KOPT-K1 (cell line): ENCODE results near the gene FOSB.

Source experiments
- H3K27ac ChIP-seq: fragments of 200-600 bp; sonication (generic); 2 replicates; pipeline ENCODE4 v1.5.1; 2016; ENCODE audit warnings: antibody characterized with exemption, mild to moderate bottlenecking, low read depth, low read length; ENCODE audit not compliant: poor library complexity, severe bottlenecking
- H3K36me3 ChIP-seq: fragments of 200-600 bp; sonication (generic); 2 replicates; pipeline ENCODE4 v1.5.1; 2017; ENCODE audit warnings: antibody characterized with exemption, mild to moderate bottlenecking, low read length, moderate library complexity; ENCODE audit not compliant: insufficient read depth
- H3K9me3 ChIP-seq: fragments of 200-600 bp; sonication (generic); 2 replicates; pipeline ENCODE4 v1.5.1; 2017; ENCODE audit warnings: antibody characterized with exemption, low read length, mild to moderate bottlenecking; ENCODE audit not compliant: insufficient read depth, poor library complexity, severe bottlenecking

Gene FOSB

DNA sequence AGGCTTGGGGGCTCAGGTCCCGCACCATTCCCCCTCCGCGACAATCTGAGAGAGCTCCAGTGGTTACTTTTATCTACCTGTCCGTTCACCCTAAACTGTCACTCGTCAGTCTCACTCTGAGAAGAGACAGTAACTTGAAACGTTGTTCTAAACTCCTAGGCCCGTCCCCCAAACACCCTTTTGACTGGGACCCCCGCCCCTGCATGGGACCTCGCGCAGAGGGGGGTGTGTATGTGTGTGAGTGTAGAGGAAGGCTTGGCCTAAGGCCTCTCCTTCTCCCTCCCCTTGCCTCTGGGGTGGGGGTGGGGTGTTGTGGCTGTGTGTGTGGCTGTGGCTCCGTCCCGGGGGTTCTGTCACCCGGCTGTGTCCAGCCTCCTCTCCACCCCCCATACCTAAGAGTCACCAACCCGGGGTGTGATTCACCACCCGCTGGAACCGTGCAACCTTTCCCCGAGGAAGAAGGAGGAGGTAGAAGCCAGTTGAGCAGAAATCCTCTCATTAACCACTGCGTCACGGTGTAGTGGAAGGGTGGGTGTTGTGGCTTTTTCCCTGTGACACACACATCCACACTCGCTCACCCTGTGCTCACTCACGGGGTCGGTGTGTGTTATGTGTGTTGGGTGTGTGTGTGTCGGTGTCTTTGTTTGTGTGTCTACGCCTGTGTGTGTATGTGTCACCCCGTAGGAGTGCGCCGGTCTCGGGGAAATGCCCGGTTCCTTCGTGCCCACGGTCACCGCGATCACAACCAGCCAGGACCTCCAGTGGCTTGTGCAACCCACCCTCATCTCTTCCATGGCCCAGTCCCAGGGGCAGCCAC is 2.4 kb downstream of the FOSB start:
- Histone ChIP-seq H3K9me3 (no peaks in the 10 kb centered on the region), H3K27ac (peak overlapping the region; percentile 22), H3K36me3 (no peaks in the 10 kb centered on the region)

DNA sequence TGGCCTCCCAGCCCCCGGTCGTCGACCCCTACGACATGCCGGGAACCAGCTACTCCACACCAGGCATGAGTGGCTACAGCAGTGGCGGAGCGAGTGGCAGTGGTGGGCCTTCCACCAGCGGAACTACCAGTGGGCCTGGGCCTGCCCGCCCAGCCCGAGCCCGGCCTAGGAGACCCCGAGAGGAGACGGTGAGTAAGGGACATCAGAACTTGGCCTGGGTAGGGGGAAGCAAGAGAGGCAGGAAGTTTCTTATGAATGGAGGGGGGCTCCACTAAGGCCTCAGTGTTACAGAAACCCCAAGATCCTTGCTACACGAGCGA is 2.9 kb downstream of the FOSB start:
- no peak overlapping the region for H3K27ac ChIP-seq
- no peaks in the 10 kb centered on the region for H3K36me3 ChIP-seq
- H3K9me3 ChIP-seq = no peaks in the 10 kb centered on the region

- H3K27ac ChIP-seq = no peak overlapping the region
- H3K36me3 ChIP-seq = no peaks in the 10 kb centered on the region
- H3K9me3 ChIP-seq = no peaks in the 10 kb centered on the region
Observed at GRCh38 chr19:45471111-45471930, 3.5 kb downstream of the FOSB start.

DNA sequence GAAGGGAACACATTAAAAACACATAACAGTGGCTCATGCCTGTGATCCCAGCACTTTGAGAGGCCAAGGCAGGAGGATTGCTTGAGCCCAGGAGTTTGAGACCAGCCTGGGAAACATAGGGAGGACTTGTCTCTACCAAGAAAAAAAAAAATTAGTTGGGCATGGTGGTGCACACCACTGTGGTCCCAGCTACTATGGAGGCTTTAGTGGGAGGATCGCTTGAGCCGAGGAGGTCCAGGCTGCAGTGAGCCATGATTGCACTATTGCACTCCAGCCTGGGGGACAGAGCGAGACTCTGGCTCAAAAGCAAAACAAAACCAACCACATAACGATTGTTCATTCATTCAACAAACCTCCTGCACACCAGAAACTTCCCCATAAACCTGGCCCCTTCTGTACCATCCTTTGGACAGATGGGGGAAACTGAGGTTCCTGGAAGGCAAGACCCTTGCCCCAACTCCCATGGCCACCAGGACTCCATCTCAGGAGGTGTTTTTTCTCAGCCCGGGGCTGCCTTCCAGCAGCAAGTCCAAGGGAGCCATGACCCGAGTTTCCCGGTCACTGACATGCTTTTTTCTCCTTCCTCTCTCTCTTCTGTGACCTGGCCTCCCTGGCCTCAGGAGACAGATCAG is 4.3 kb downstream of the FOSB start:
- H3K9me3 ChIP-seq = no peaks in the 10 kb centered on the region
- no peak overlapping the region for H3K27ac ChIP-seq
- no peaks in the 10 kb centered on the region for H3K36me3 ChIP-seq

- Histone ChIP-seq H3K27ac (no peak overlapping the region), H3K9me3 (no peaks in the 10 kb centered on the region)
Observed at GRCh38 chr19:45472563-45473366, 5.0 kb downstream of the FOSB start.

DNA sequence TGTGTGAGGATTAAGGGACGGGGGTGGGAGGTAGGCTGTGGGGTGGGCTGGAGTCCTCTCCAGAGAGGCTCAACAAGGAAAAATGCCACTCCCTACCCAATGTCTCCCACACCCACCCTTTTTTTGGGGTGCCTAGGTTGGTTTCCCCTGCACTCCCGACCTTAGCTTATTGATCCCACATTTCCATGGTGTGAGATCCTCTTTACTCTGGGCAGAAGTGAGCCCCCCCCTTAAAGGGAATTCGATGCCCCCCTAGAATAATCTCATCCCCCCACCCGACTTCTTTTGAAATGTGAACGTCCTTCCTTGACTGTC is 5.5 kb downstream of the FOSB start:
- Histone ChIP-seq H3K9me3 (no peaks in the 10 kb centered on the region), H3K36me3 (no peaks in the 10 kb centered on the region), H3K27ac (no peak overlapping the region)

More at GRCh38 chr19:45472563-45473366, 5.0 kb downstream of the FOSB start:
- H3K36me3 ChIP-seq = no peaks in the 10 kb centered on the region

DNA sequence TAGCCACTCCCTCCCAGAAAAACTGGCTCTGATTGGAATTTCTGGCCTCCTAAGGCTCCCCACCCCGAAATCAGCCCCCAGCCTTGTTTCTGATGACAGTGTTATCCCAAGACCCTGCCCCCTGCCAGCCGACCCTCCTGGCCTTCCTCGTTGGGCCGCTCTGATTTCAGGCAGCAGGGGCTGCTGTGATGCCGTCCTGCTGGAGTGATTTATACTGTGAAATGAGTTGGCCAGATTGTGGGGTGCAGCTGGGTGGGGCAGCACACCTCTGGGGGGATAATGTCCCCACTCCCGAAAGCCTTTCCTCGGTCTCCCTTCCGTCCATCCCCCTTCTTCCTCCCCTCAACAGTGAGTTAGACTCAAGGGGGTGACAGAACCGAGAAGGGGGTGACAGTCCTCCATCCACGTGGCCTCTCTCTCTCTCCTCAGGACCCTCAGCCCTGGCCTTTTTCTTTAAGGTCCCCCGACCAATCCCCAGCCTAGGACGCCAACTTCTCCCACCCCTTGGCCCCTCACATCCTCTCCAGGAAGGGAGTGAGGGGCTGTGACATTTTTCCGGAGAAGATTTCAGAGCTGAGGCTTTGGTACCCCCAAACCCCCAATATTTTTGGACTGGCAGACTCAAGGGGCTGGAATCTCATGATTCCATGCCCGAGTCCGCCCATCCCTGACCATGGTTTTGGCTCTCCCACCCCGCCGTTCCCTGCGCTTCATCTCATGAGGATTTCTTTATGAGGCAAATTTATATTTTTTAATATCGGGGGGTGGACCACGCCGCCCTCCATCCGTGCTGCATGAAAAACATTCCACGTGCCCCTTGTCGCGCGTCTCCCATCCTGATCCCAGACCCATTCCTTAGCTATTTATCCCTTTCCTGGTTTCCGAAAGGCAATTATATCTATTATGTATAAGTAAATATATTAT is 6.1 kb downstream of the FOSB start:
- no peaks in the 10 kb centered on the region for H3K36me3 ChIP-seq
- no peaks in the 10 kb centered on the region for H3K9me3 ChIP-seq
- no peak overlapping the region for H3K27ac ChIP-seq

- Histone ChIP-seq H3K9me3 (no peaks in the 10 kb centered on the region), H3K27ac (no peak overlapping the region), H3K36me3 (no peaks in the 10 kb centered on the region)
Observed at GRCh38 chr19:45474606-45475521, 7.1 kb downstream of the FOSB start.

DNA sequence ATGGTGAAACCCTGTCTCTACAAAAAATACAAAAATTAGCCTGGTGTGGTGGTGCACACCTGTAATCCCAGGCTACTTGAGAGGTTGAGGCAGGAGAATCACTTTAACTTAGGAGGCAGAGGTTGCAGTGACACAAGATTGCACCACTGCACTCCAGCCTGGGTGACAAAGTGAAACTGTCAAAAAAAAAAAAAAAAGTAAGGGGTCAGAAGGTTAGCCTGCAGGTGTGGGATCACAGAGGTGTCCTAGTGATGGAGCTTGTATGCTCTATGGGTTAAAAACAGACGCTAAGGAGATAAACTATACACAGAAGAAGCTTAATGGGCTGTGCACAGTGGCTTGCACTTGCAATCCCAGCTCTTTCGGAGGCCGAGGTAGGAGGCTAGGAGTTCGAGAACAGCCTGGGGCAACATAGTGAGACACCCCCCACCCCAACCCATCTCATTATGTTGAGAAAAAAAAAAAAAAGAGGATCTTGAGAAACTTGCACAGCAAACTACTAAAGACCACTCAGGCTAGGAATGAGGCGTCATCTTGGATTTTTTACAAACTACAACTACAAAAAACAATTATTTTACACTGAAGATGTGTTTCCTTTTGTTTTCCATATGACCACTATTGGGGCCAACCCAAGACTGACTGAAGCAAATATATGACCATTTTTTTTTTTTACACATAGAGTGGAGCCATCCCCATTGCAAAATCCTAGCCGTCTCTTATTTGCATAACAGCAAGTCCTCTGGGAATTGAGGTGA is 7.9 kb downstream of the FOSB start:
- H3K36me3 ChIP-seq = no peaks in the 10 kb centered on the region
- no peak overlapping the region for H3K27ac ChIP-seq
- no peaks in the 10 kb centered on the region for H3K9me3 ChIP-seq

- Histone ChIP-seq H3K36me3 (no peaks in the 10 kb centered on the region), H3K27ac (no peak overlapping the region), H3K9me3 (no peaks in the 10 kb centered on the region)
Observed at GRCh38 chr19:45476304-45476703, 8.5 kb downstream of the FOSB start.

DNA sequence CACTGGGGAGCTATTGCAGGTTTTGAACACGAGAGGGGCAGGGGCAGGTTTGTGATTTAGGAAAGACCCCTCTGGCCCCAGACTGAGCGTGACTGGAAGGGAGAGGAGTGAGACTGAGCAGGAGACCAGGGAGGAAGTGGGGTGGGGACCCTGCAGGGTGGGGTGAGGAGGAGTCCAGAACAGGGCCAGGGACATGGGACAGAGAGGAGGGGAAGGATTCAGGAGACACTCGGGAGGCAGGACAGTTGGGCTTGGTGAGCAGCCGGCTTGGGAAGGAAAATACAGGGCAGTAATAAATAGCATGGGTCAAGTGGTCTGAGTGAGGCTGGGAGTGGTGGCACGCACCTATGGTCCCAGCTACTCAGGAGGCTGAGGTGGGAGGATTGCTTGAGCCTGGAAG is 9.4 kb downstream of the FOSB start:
- Histone ChIP-seq H3K9me3 (no peaks in the 10 kb centered on the region), H3K27ac (no peak overlapping the region), H3K36me3 (no peaks in the 10 kb centered on the region)

DNA sequence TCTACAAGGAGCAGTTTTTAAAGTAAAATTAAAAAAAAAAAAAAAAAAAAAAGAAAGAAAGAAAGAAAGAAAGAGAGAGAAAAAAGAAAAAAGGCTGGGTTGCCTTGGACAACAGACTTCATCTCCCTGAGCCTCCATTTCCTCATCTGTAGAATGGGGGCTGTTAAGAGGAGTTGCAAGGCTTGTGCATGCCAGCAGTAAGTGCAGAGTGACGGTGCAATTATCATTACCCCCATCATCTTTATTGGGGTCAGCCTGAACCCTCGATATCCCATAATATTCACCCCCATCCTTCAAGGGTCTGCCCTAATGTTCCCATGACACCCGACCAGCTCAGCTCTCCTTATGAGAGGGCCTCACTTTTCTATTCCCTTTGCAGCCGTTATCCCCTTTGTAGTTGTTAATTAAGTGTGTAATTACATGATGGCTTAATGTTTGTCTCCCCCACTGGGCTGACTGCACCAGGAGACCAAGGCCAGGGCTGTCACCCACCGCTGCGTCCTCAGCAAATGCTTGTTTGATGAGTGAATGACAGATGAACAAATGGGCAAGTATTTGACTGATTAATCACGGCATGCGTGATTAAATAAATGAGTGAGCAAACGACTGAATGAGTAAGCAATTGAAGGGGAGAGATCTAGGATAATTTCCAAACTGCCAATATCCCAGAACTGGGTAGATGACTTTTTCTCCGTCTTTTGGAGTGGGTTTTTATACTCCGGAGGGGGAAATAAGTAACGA is 10.1 kb downstream of the FOSB start:
- H3K9me3 ChIP-seq = no peaks in the 10 kb centered on the region
- H3K36me3 ChIP-seq = no peaks in the 10 kb centered on the region
- no peak overlapping the region for H3K27ac ChIP-seq
